Measurements from ENCODE around the gene PLEKHA7.
"Not testable (repeated sequence)": the region's sequence is repeated elsewhere in the genome, so short reads cannot be mapped to it uniquely, and the experiment has no call there.

PLEKHA7 gene

GRCh38 chr11:17010851-17011420, 3.3 kb downstream of the PLEKHA7 start:
- DNase-seq = no peak

DNA sequence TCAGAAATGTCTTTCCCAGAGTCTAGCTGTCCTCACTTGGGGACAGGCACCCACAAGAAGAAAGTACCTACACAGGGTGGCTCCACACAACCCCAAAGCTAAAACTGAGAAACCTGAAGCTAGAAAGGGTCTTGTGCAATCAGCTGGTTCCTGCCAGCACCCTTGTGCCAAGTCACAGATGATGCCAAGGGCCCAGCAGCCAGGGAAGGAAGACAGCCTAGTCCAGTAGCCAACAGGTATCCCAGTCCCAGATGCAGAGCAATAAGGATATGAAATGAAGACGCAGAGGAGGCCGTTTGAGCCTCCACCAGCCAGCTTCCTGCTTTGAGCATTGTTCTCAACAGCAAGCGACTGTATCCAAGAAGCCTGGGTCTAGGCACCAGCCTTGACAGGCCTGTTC, 6.1 kb downstream of the PLEKHA7 start:
- no peak for DNase-seq

DNA sequence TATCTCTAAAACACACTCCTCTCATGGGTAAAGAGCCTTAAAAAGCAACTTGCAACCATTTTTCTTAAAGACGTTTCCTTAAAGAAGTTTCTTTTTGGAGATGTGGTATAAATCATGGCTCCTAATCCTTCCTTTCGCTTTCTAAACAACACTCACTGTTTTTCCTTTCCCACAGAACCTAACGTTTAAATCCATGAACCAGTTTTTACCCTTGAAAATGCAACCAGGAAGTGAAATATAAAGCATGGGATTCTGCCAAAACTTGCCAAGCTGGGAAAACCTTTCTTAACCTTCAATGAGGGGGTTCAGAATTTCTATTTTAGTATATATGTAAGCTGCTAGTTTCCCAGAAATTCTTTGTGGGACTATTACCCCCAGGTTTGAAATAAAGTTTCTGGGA, 8.6 kb downstream of the PLEKHA7 start:
- DNase-seq = no peak

DNA sequence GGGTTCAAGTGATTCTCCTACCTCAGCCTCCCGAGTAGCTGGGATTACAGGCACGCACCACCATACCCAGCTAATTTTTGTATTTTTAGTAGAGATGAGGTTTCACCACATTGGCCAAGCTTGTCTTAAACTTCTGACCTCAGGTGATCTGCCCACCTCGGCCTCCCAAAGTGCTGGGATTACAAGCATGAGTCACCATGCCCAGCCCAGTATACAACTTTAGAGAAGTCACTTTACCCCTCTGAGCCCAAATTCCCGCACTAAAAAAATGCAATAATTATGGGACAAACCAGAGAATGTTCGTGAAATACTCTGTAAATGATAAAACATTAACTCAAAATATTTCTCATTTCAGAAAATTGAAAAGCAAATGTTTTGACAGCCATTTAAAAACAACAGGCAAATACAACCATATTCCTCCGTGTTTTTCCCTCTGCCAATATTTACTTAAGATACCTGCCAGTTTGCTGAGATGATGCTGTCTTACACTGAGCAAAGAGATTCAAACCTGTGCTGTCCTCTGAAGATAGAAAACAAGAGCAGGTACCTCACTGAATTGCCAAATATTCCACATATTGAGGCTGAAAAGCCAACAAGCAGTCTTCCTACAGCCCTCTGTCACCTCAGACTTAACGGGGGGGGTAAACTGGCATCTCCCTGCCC, 9.6 kb downstream of the PLEKHA7 start:
- no peak for DNase-seq

DNA sequence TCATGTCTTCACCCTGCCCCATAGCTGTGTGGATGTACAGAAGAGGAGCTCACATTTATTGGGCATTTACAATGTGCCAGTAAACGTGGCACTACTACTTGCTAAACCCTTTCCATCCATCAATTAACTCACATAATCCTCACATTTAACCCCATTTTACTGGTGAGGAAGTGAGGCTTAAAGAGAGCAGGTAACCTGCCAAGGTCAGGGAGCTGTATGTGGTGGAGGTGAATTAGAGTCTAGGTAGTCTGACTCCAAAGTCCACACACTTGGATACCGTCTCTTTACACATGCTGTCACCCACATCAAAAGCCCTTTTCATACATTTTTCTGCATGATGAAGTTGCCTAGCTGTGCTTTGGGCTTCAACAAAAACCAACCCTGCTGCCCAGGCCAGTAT, 10.8 kb downstream of the PLEKHA7 start:
- no peak for DNase-seq

GRCh38 chr11:17002543-17002942, 11.7 kb downstream of the PLEKHA7 start:
- no peak for DNase-seq

- no peak for DNase-seq
These were observed 12.4 kb downstream of the PLEKHA7 start for GRCh38 chr11:17001806-17002205.

DNA sequence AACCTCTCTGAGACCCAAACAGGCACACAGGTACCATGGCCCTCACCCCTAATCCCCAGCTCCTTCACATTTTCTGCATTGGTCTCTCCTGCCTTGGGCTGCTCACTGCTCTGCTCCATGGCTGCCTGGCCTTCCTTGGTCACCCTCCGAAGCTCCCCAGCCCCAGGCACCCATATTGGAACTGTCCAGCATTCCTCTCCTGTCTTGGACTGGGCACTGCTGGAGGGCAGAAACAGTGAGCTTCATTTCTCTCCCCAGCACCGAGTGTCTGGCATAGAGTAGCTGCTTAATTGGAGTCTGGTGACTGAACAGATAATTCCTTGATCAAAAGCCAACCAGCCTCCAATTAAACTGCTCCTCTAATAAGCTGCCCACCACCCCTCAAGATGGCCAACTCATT, 13.2 kb downstream of the PLEKHA7 start:
- no peak for DNase-seq

- DNase-seq = not testable (repeated sequence)
These were observed 14.0 kb downstream of the PLEKHA7 start for GRCh38 chr11:17000253-17000652.

DNA sequence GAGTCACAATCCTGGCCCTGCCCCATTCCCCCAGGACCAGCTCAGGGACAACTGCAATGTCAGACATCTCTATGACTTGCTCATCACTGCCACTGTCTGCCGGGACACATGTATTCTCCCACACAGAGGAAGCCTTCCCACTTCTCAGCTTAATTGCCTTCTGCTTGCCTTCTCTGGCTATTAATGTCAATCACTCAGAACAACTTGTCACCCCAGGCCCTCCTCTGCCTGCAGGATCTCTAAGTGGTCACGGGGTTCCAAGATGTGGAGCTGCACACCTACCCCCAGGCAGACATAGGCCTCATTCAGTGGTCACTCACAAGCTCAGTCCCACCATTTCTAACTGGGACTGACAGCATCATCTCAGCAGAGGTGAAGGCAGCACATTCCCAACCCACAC, 15.1 kb downstream of the PLEKHA7 start:
- no peak for DNase-seq

DNA sequence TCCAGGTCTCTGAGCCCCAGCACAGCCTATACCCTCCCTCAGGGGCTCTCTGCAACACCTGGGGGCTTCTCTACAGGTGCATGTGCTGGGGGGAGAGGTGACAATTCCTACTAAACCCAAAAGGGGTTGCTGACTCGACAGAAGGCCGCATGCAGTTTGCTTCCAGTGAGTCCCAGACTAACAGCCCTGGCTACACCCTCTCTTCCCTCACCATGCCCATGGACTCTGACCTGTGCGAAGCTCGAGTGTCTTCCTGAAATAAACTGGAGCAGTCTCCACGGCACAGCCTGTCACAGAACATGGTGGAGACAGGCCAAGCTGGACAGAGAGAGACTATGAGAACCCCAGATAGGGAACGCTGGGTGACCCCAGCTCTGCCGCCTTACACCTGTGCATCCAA, 16.6 kb downstream of the PLEKHA7 start:
- no peak for DNase-seq

- no peak for DNase-seq
These were observed 20.7 kb downstream of the PLEKHA7 start for GRCh38 chr11:16993495-16993894.

GRCh38 chr11:16992846-16993245, 21.4 kb downstream of the PLEKHA7 start:
- DNase-seq = no peak

- no peak for DNase-seq
These were observed 24.7 kb downstream of the PLEKHA7 start for GRCh38 chr11:16989554-16989953.

GRCh38 chr11:16987205-16987568, 27.0 kb downstream of the PLEKHA7 start:
- DNase-seq = no peak

DNA sequence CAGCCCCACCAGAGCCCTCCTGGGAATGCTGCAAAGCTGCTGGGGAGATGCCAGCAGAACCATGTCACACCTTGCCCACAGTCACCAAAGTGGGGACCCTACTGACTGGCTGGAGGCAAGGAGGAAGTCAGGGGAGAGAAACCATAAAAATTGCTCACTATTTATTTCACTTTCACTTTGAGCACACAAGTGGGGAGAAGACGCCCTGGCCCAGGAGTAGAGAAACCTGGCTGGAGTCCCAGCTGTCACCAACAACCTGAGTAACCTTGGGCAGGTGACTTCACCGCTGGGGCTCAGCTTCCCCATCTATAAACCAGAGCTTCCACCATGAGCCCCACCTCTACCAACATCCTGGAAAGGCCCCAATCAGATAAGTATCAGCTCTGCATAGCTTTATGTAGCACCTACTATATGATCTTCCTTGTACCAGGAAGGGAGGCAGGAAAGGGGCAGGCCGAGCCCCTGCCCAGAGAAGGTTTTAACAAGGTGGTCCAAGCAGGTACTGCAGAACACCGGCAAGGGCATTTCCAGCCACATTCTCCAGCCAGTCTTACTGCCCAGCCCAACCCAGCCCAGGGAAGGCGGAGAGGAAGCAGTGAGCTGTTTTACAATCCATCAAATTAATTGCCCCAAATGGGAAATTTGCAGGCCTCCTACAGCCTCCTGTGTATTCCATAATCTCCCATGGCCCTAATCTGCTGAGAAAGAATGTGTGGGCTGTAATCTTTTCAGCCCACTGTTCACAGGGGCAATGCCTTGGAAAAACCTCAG, 27.6 kb downstream of the PLEKHA7 start:
- peak; percentile 69 for DNase-seq

DNA sequence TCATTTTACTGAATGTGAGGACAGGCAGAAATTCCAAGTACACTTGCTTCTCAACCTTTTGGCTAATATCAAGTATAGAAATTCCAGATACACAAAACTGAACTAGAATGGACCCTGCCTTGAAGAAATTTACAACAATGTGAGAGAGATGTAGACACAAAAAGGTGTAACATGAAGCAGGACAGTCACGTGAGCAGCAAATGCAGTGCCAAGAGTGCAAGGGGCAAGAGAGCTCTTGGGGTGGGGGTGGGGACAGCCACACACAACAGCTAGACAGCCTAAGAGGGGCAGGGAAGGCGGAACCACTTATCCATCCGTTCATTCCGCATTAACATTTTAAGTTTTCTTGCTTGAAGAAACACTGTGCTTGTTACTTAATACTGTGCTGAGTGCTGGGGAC, 28.9 kb downstream of the PLEKHA7 start:
- DNase-seq = no peak

DNA sequence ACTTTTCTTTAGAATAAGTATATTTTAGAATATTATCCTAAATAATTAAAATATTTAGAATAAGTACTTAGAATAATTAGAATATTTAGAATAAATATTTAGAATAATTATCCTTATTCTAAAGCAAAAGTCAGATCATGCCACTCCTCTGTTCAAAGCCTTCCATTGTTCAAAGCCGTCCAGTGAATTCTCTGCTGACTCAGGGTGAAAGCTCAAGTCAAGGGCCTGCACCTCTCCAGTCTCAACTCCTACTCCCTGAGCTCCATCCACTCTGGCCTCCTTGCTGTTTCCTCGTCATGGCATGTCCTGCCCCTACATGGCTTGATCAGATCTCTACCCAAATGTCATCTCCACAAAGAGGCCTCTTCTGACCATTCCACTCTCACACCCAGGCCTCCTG, 30.0 kb downstream of the PLEKHA7 start:
- no peak for DNase-seq

- DNase-seq = no peak
These were observed 31.4 kb downstream of the PLEKHA7 start for GRCh38 chr11:16982809-16983208.

DNA sequence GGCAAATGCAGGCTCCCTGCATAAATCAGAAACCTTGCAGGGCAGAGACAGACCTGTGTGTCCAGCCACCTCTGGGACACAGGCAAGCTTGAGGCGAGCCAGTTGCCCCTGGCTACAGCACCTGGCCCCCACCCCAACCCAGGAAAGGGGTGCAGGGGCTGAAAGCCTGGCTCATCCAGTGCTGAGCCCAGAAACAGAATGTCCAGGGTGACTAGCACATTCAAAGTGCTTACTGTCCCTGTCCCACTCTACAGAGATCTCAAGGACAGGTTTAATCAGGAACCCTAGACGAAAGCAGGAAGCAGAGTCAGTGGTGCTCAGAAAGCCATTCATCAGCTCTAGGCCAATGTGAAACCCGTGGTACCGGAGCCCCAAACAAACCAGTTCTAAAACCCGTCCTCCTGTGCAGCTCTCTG, 31.9 kb downstream of the PLEKHA7 start:
- DNase-seq = no peak

DNA sequence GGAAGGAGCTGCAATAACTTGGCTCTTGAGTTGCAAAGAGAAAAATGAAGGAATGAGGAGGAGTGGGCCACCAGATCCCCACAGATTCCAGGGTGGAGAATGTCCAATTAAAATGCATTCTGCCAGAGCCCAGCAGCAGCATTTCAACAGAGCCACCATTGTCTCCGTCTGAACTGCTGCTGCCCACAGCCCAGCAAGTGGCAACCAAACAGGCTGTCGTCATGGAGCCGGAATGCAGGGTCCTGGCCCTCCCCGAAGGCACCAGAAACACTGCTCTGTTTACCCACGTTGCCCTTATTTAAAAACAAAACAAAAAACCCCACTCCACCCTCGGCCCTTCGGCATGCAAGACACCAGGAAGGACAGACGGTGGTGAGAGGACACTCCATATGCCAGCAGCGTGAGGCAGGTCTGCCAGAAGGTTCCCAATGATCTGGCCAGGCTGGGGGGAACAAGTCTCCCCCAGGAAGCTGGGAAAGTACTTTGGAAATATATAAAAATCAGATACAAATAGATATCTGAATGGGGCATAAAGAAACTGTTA, 32.5 kb downstream of the PLEKHA7 start:
- DNase-seq = no peak

GRCh38 chr11:16979703-16980622, 34.3 kb downstream of the PLEKHA7 start:
- no peak for DNase-seq

GRCh38 chr11:16977994-16978315, 36.3 kb downstream of the PLEKHA7 start:
- DNase-seq = no peak

Data from stimulated activated CD4-positive, alpha-beta T cell treated with anti-CD3 and anti-CD28 coated beads, Interleukin-1b, Interleukin-23, amount 100 ng/mL, for 48 hours (primary cell).